ENCODE data around the gene RER1. TPM values are rescaled to one million over a fixed set of nuclear protein-coding genes. Genes with fewer than 3 reads are reported as not detected.

The RER1 gene
- total RNA-seq, 1 donor from 2014 or later: 49.6 TPM

DNA sequence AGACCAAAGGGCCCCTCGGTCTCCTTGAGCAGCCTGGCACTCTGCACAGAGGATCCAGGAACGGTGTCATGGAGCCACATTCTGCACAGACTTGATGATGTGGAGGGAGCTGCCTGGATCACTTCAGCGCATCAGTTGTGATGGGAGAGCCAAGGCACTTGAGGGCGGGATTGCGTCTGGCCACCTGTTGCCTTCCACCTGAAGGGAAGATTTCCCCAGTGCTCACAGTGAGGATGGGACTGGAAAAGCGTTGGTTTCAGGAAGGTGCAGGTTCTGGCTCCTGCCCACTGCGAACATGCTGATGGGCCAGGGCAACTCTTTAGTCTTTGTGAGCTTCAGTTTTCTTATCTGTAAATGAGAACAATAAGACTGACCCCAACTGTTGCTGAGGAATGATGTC, 2.6 kb downstream of the RER1 start:
- no peaks in the 10 kb centered on the region for H3K27me3 ChIP-seq
- DNase-seq (ENCODE audit: extremely low spot score in 2 of 2): no peak
- H3K9me3 ChIP-seq: no peaks in the 10 kb centered on the region
- peaks cover 0 to 42% of the 10 kb centered on the region in 2 donors for H3K36me3 ChIP-seq
- no peak overlapping the region for H3K4me3 ChIP-seq
- no peak for TF ChIP-seq POLR2A (IDR thresholded peaks at IDR 0.05)
- TF ChIP-seq, protein P1, sequence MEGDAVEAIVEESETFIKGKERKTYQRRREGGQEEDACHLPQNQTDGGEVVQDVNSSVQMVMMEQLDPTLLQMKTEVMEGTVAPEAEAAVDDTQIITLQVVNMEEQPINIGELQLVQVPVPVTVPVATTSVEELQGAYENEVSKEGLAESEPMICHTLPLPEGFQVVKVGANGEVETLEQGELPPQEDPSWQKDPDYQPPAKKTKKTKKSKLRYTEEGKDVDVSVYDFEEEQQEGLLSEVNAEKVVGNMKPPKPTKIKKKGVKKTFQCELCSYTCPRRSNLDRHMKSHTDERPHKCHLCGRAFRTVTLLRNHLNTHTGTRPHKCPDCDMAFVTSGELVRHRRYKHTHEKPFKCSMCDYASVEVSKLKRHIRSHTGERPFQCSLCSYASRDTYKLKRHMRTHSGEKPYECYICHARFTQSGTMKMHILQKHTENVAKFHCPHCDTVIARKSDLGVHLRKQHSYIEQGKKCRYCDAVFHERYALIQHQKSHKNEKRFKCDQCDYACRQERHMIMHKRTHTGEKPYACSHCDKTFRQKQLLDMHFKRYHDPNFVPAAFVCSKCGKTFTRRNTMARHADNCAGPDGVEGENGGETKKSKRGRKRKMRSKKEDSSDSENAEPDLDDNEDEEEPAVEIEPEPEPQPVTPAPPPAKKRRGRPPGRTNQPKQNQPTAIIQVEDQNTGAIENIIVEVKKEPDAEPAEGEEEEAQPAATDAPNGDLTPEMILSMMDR (IDR thresholded peaks at IDR 0.05): no peak
- H3K4me1 ChIP-seq: peaks cover 47% of the 10 kb centered on the region
- no peak overlapping the region for H3K27ac ChIP-seq
- intact Hi-C loops (cut with DNase I): no loop called here

GRCh38 chr1:2394761-2395160, 3.1 kb downstream of the RER1 start:
- H3K36me3 ChIP-seq: peaks cover 0 to 47% of the 10 kb centered on the region in 2 donors
- H3K4me3 ChIP-seq: no peak overlapping the region
- H3K27ac ChIP-seq: no peak overlapping the region

GRCh38 chr1:2395245-2395644, 3.6 kb downstream of the RER1 start:
- Histone ChIP-seq H3K4me3 (no peak overlapping the region), H3K9me3 (no peaks in the 10 kb centered on the region), H3K27ac (no peak overlapping the region), H3K4me1 (peaks cover 42% of the 10 kb centered on the region), H3K27me3 (no peaks in the 10 kb centered on the region), H3K36me3 (peaks cover 0 to 52% of the 10 kb centered on the region in 2 donors)
- TF ChIP-seq POLR2AphosphoS5 (IDR thresholded peaks at IDR 0.05; ENCODE audit: insufficient read depth in 1 of 2, low read depth in 1 of 2) (no peak), POLR2A (IDR thresholded peaks at IDR 0.05) (no peak)
- TF ChIP-seq, protein P1 (IDR thresholded peaks at IDR 0.05): no peak
- no peak for DNase-seq (ENCODE audit: extremely low spot score in 2 of 2)
- intact Hi-C loops (cut with DNase I): no loop called here

More at GRCh38 chr1:2394761-2395160, 3.1 kb downstream of the RER1 start:
- intact Hi-C loops (cut with DNase I): no loop called here
- peaks cover 47% of the 10 kb centered on the region for H3K4me1 ChIP-seq
- H3K9me3 ChIP-seq: no peaks in the 10 kb centered on the region
- TF ChIP-seq POLR2AphosphoS5 (IDR thresholded peaks at IDR 0.05; ENCODE audit: insufficient read depth in 1 of 2, low read depth in 1 of 2) (no peak), POLR2A (IDR thresholded peaks at IDR 0.05) (no peak)
- TF ChIP-seq, protein P1 (IDR thresholded peaks at IDR 0.05): no peak
- no peaks in the 10 kb centered on the region for H3K27me3 ChIP-seq
- no peak for DNase-seq (ENCODE audit: extremely low spot score in 2 of 2)

DNA sequence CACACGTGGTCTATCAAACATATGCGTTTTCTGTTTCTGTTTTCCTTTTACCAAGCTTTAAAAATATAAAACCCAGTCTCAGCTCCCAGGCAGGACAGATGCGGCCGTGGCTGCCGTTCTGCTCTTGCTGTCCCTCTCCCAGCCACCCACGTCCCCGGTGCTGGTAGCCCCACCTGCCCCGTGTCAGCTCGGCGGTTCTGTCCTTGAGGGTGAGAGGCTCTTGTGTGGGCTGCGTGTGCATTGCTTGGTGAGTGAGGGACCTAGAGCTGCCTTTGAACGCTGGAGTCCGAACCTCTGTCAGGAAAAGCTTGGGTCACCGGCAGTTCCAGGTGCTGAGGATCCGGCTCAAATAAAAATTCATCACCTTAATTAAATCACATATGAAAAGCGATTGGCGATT, 4.4 kb downstream of the RER1 start:
- DNase-seq (ENCODE audit: extremely low spot score in 2 of 2): no peak
- H3K27ac ChIP-seq: no peak overlapping the region
- H3K4me3 ChIP-seq: no peak overlapping the region
- intact Hi-C loops (cut with DNase I): no loop called here
- H3K36me3 ChIP-seq: peaks cover 0 to 59% of the 10 kb centered on the region in 2 donors
- H3K4me1 ChIP-seq: peaks cover 34% of the 10 kb centered on the region
- no peaks in the 10 kb centered on the region for H3K27me3 ChIP-seq
- TF ChIP-seq POLR2AphosphoS5 (IDR thresholded peaks at IDR 0.05; ENCODE audit: insufficient read depth in 1 of 2, low read depth in 1 of 2) (no peak), POLR2A (IDR thresholded peaks at IDR 0.05) (no peak)
- TF ChIP-seq, protein P1 (IDR thresholded peaks at IDR 0.05): no peak
- H3K9me3 ChIP-seq: no peaks in the 10 kb centered on the region

DNA sequence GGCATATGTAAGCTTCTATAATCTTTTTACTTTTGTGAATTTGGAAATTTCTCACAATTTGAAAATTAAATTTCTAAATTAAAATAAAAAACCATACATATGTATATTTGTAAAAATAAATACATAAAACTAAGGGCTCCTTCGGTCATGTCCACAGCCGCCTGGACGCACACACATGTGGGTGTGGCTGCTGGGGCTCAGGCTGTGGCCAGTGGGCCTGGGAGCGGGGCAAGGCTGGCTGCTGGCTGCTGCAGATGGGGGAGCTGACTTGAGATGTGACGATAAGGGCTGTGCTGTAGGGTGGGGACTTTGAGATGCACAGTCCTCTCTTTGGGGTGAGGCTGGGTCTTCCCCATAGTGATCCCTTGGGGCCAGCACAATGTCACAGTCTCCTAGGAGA, 4.8 kb downstream of the RER1 start:
- DNase-seq (ENCODE audit: extremely low spot score in 2 of 2): no peak
- no peak overlapping the region for H3K27ac ChIP-seq
- H3K36me3 ChIP-seq: peaks cover 0 to 59% of the 10 kb centered on the region in 2 donors

More for the DNA sequence above, 4.8 kb downstream of the RER1 start:
- peaks cover 33% of the 10 kb centered on the region for H3K4me1 ChIP-seq
- TF ChIP-seq POLR2AphosphoS5 (IDR thresholded peaks at IDR 0.05; ENCODE audit: insufficient read depth in 1 of 2, low read depth in 1 of 2) (no peak), POLR2A (IDR thresholded peaks at IDR 0.05) (no peak)
- TF ChIP-seq, protein P1 (IDR thresholded peaks at IDR 0.05): no peak
- H3K4me3 ChIP-seq: no peak overlapping the region
- intact Hi-C loops (cut with DNase I): no loop called here
- no peaks in the 10 kb centered on the region for H3K9me3 ChIP-seq
- H3K27me3 ChIP-seq: no peaks in the 10 kb centered on the region

Measured in vagina (tissue), 2 donors.